Liver (tissue), 9 donors: ENCODE data around the gene PSAT1. TPM values are rescaled to one million over a fixed set of nuclear protein-coding genes. Genes with fewer than 3 reads are reported as not detected.

Source experiments
- DNase-seq: peaks from one replicate; pipeline ENCODE4 v3.0.0-alpha.2; 2017; ENCODE audit warnings: low spot score
- H3K27ac ChIP-seq, 2 donors: one replicate each; pipeline ENCODE4 v1.7.0; 2013; ENCODE audit warnings: inconsistent platforms in 2 of 2, low read length in 2 of 2, control low read depth in 1 of 2, low read depth in 1 of 2, mild to moderate bottlenecking in 1 of 2
- H3K27me3 ChIP-seq, 4 donors: one replicate each; pipeline versions ENCODE4 v1.6.1 to v1.7.0; 2013; ENCODE audit warnings: low read length in 3 of 4, inconsistent platforms in 1 of 4, mild to moderate bottlenecking in 1 of 4, moderate library complexity in 1 of 4; ENCODE audit not compliant: control insufficient read depth in 4 of 4, insufficient read depth in 4 of 4
- H3K36me3 ChIP-seq, 4 donors: one replicate each; pipeline versions ENCODE4 v1.6.1 to v1.7.0; 2013; ENCODE audit warnings: low read length in 3 of 4, mild to moderate bottlenecking in 3 of 4, low read depth in 1 of 4, moderate library complexity in 1 of 4; ENCODE audit not compliant: control insufficient read depth in 4 of 4, insufficient read depth in 3 of 4
- H3K4me1 ChIP-seq, 4 donors: one replicate each; pipeline versions ENCODE4 v1.6.1 to v1.7.0; 2013; ENCODE audit warnings: low read length in 3 of 4, mild to moderate bottlenecking in 3 of 4, moderate library complexity in 1 of 4; ENCODE audit not compliant: control insufficient read depth in 4 of 4, insufficient read depth in 4 of 4
- H3K4me3 ChIP-seq, 3 donors: one replicate each; pipeline versions ENCODE4 v1.6.1 to v1.7.0; 2013; ENCODE audit warnings: low read length in 3 of 3, control low read depth in 1 of 3, low read depth in 1 of 3, mild to moderate bottlenecking in 1 of 3
- H3K9ac ChIP-seq, 2 donors: one replicate each; pipeline ENCODE4 v1.7.0; 2013; ENCODE audit warnings: low read length in 2 of 2, mild to moderate bottlenecking in 2 of 2, moderate library complexity in 2 of 2, control low read depth in 1 of 2, low read depth in 1 of 2
- H3K9me3 ChIP-seq, 4 donors: one replicate each; pipeline versions ENCODE4 v1.6.1 to v1.7.0; 2013; ENCODE audit warnings: low read length in 3 of 4; ENCODE audit not compliant: control insufficient read depth in 4 of 4
- ATF3 ChIP-seq: IDR thresholded peaks from 2 replicates; pipeline ENCODE4 v1.6.1; 2016; ENCODE audit warnings: antibody characterized with exemption
- CTCF ChIP-seq: fragments of 150-350 bp; IDR thresholded peaks from 2 replicates; pipeline ENCODE4 v1.5.1; 2017; ENCODE audit warnings: improper control_type of control experiment, low read depth, low read length; ENCODE audit not compliant: missing input control
- EGR1 ChIP-seq, 2 donors: IDR thresholded peaks; 2 replicates each; pipeline ENCODE4 v1.6.1; 2016 to 2018; ENCODE audit warnings: antibody characterized with exemption in 2 of 2, low read depth in 2 of 2
- FOXA1 ChIP-seq: IDR thresholded peaks from 2 replicates; pipeline ENCODE4 v1.6.1; 2016; ENCODE audit warnings: antibody characterized with exemption
- FOXA2 ChIP-seq: IDR thresholded peaks from 2 replicates; pipeline ENCODE4 v1.6.1; 2016; ENCODE audit warnings: antibody characterized with exemption
- GABPA ChIP-seq, 2 donors: IDR thresholded peaks in 1 of 2; conservative IDR thresholded peaks in 1 of 2; 2 replicates each; pipeline ENCODE4 v1.6.1; 2016; ENCODE audit warnings: antibody characterized with exemption in 2 of 2, mild to moderate bottlenecking in 1 of 2, moderate library complexity in 1 of 2
- HNF4A ChIP-seq, 2 donors: conservative IDR thresholded peaks; 2 replicates each; pipeline ENCODE4 v1.6.1; 2016; ENCODE audit warnings: antibody characterized with exemption in 2 of 2, mild to moderate bottlenecking in 2 of 2
- HNF4G ChIP-seq: IDR thresholded peaks from 2 replicates; pipeline ENCODE4 v1.6.1; 2016; ENCODE audit warnings: antibody characterized with exemption
- JUND ChIP-seq, 2 donors: IDR thresholded peaks; 2 replicates each; pipeline ENCODE4 v1.6.1; 2016; ENCODE audit warnings: antibody characterized with exemption in 2 of 2
- NR2F2 ChIP-seq: IDR thresholded peaks from 2 replicates; pipeline ENCODE4 v1.6.1; 2016; ENCODE audit warnings: antibody characterized with exemption
- RAD21 ChIP-seq, 2 donors: IDR thresholded peaks; 2 replicates each; pipeline ENCODE4 v1.6.1; 2016; ENCODE audit warnings: antibody characterized with exemption in 2 of 2, mild to moderate bottlenecking in 2 of 2
- REST ChIP-seq: IDR thresholded peaks from 2 replicates; pipeline ENCODE4 v1.6.1; 2016; ENCODE audit warnings: antibody characterized with exemption, mild to moderate bottlenecking
- RXRA ChIP-seq, 2 donors: IDR thresholded peaks; 2 replicates each; pipeline ENCODE4 v1.6.1; 2017 to 2018; ENCODE audit warnings: antibody characterized with exemption in 2 of 2, mild to moderate bottlenecking in 1 of 2
- SP1 ChIP-seq: IDR thresholded peaks from 2 replicates; pipeline ENCODE4 v1.6.1; 2018; ENCODE audit warnings: antibody characterized with exemption, mild to moderate bottlenecking
- TAF1 ChIP-seq: conservative IDR thresholded peaks from 2 replicates; pipeline ENCODE4 v1.6.1; 2016; ENCODE audit warnings: antibody characterized with exemption, mild to moderate bottlenecking
- YY1 ChIP-seq: IDR thresholded peaks from 2 replicates; pipeline ENCODE4 v1.6.1; 2016; ENCODE audit warnings: antibody characterized with exemption, mild to moderate bottlenecking
- WGBS: extraction: QIAGEN DNeasy Blood & Tissue Kit; methylation state at CpG from one replicate; pipeline ENCODE4 v1.1.7; 2013; 5-methylcytosine and 5-hydroxymethylcytosine counted together
- polyA plus RNA-seq, 2 donors: library from polyadenylated mRNA; stranded (reverse) in 1 of 2; unstranded in 1 of 2; fragments of 200-250 nt in 1 of 2; fragments of >200 nt in 1 of 2; fragmentation: Nextera tagmentation in 1 of 2; extraction: Ambion mirVana in 1 of 2; gene quantifications; one replicate each; pipeline versions ENCODE4 v1.2.1 to v1.2.3, GENCODE V29; 2013 to 2015
- total RNA-seq, 2 donors: library from RNA; depleted of rRNA; stranded (reverse); fragments of >200 nt; gene quantifications; one replicate each; pipeline ENCODE4 v1.2.3, GENCODE V29; 2014
- TF ChIP-seq, protein P1 (sequence below): IDR thresholded peaks from 2 replicates; pipeline ENCODE4 v1.6.1; 2016; ENCODE audit warnings: antibody characterized with exemption
- TF ChIP-seq, protein P2 (sequence below): IDR thresholded peaks from 2 replicates; pipeline ENCODE4 v1.6.1; 2016; ENCODE audit warnings: antibody characterized with exemption
- donor health status: healthy.
- donor health status: healthy.
- donor health status: healthy.
- donor health status: healthy.
- donor health status: healthy.

The PSAT1 gene
- total and polyA plus RNA-seq, 4 donors: 28.0 to 156 (median 66.8) TPM

GRCh38 chr9:78278177-78278777 is 18.6 kb upstream of the PSAT1 start:
- Histone ChIP-seq H3K4me1 (peaks cover 4 to 35% (median 21%) of the 10 kb centered on the region in 4 donors), H3K4me3 (no peak overlapping the region), H3K9ac (peak overlapping the region in 1 of 2 donors; percentile 45), H3K27me3 (no peaks in the 10 kb centered on the region), H3K36me3 (no peaks in the 10 kb centered on the region), H3K9me3 (no peaks in the 10 kb centered on the region), H3K27ac (peak overlapping the region; percentile 73 to 85)
- TF ChIP-seq TAF1: no peak
- peak; percentile 50 to 75 for TF ChIP-seq JUND (IDR thresholded peaks at IDR 0.05)
- peak; percentile 29 for TF ChIP-seq REST
- TF ChIP-seq, protein P1, sequence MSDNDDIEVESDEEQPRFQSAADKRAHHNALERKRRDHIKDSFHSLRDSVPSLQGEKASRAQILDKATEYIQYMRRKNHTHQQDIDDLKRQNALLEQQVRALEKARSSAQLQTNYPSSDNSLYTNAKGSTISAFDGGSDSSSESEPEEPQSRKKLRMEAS: peak; percentile 75
- TF ChIP-seq, protein P2, sequence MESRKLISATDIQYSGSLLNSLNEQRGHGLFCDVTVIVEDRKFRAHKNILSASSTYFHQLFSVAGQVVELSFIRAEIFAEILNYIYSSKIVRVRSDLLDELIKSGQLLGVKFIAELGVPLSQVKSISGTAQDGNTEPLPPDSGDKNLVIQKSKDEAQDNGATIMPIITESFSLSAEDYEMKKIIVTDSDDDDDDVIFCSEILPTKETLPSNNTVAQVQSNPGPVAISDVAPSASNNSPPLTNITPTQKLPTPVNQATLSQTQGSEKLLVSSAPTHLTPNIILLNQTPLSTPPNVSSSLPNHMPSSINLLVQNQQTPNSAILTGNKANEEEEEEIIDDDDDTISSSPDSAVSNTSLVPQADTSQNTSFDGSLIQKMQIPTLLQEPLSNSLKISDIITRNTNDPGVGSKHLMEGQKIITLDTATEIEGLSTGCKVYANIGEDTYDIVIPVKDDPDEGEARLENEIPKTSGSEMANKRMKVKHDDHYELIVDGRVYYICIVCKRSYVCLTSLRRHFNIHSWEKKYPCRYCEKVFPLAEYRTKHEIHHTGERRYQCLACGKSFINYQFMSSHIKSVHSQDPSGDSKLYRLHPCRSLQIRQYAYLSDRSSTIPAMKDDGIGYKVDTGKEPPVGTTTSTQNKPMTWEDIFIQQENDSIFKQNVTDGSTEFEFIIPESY: peak; percentile 57
- TF ChIP-seq RXRA (IDR thresholded peaks at IDR 0.05): peak; percentile 68 to 79
- TF ChIP-seq HNF4A (conservative IDR thresholded peaks at IDR 0.05): peak; percentile 78 to 79
- no peak for TF ChIP-seq NR2F2
- TF ChIP-seq GABPA (IDR thresholded peaks at IDR 0.05 in 1 of 2, conservative IDR thresholded peaks at IDR 0.05 in 1 of 2): peak in 1 of 2 donors; percentile 31
- peak; percentile 14 for TF ChIP-seq HNF4G
- peak; percentile 32 to 42 for TF ChIP-seq RAD21 (IDR thresholded peaks at IDR 0.05)
- peak; percentile 83 for TF ChIP-seq YY1
- peak; percentile 80 for TF ChIP-seq SP1
- TF ChIP-seq FOXA2: peak; percentile 72
- TF ChIP-seq FOXA1: no peak
- peak; percentile 60 for TF ChIP-seq ATF3
- TF ChIP-seq EGR1 (IDR thresholded peaks at IDR 0.05; ENCODE audit: low read depth in 2 of 2): no peak
- no peak for TF ChIP-seq CTCF
- WGBS: 38% methylated on average over 5 of the region's 5 CpGs
- no peak for DNase-seq
